Measurements from ENCODE around the gene TBC1D5.

TBC1D5 gene

GRCh38 chr3:17258823-17259436 lies 483.5 kb downstream of the TBC1D5 start:
- in situ Hi-C loops (cut with HindIII; ENCODE audit: low sequenced_read_pairs): no loop called here

GRCh38 chr3:17257269-17257668 lies 485.2 kb downstream of the TBC1D5 start:
- in situ Hi-C loops (cut with HindIII; ENCODE audit: low sequenced_read_pairs): no loop called here

GRCh38 chr3:17243621-17244020 lies 498.8 kb downstream of the TBC1D5 start:
- in situ Hi-C loops (cut with HindIII; ENCODE audit: low sequenced_read_pairs): no loop called here

GRCh38 chr3:17239417-17239816 lies 503.0 kb downstream of the TBC1D5 start:
- in situ Hi-C loops (cut with HindIII; ENCODE audit: low sequenced_read_pairs): no loop called here

GRCh38 chr3:17238023-17238422 lies 504.4 kb downstream of the TBC1D5 start:
- in situ Hi-C loops (cut with HindIII; ENCODE audit: low sequenced_read_pairs): no loop called here

- in situ Hi-C loops (cut with HindIII; ENCODE audit: low sequenced_read_pairs): no loop called here
These were observed 507.1 kb downstream of the TBC1D5 start for GRCh38 chr3:17235310-17235709.

- in situ Hi-C loops (cut with HindIII; ENCODE audit: low sequenced_read_pairs): no loop called here
These were observed 508.0 kb downstream of the TBC1D5 start for GRCh38 chr3:17234382-17234781.

GRCh38 chr3:17233398-17233800 lies 509.0 kb downstream of the TBC1D5 start:
- in situ Hi-C loops (cut with HindIII; ENCODE audit: low sequenced_read_pairs): no loop called here

- in situ Hi-C loops (cut with HindIII; ENCODE audit: low sequenced_read_pairs): no loop called here
These were observed 510.0 kb downstream of the TBC1D5 start for GRCh38 chr3:17232442-17232841.

- in situ Hi-C loops (cut with HindIII; ENCODE audit: low sequenced_read_pairs): no loop called here
These were observed 510.7 kb downstream of the TBC1D5 start for GRCh38 chr3:17231537-17232261.

- in situ Hi-C loops (cut with HindIII; ENCODE audit: low sequenced_read_pairs): no loop called here
These were observed 515.0 kb downstream of the TBC1D5 start for GRCh38 chr3:17227472-17227871.

GRCh38 chr3:17221529-17221928 lies 520.9 kb downstream of the TBC1D5 start:
- in situ Hi-C loops (cut with HindIII; ENCODE audit: low sequenced_read_pairs): no loop called here

GRCh38 chr3:17219593-17219992 lies 522.8 kb downstream of the TBC1D5 start:
- in situ Hi-C loops (cut with HindIII; ENCODE audit: low sequenced_read_pairs): no loop called here

- in situ Hi-C loops (cut with HindIII; ENCODE audit: low sequenced_read_pairs): no loop called here
These were observed 523.8 kb downstream of the TBC1D5 start for GRCh38 chr3:17218587-17218986.

- in situ Hi-C loops (cut with HindIII; ENCODE audit: low sequenced_read_pairs): no loop called here
These were observed 524.8 kb downstream of the TBC1D5 start for GRCh38 chr3:17217588-17217987.

GRCh38 chr3:17213102-17213501 lies 529.3 kb downstream of the TBC1D5 start:
- in situ Hi-C loops (cut with HindIII; ENCODE audit: low sequenced_read_pairs): no loop called here

GRCh38 chr3:17207979-17208378 lies 534.5 kb downstream of the TBC1D5 start:
- in situ Hi-C loops (cut with HindIII; ENCODE audit: low sequenced_read_pairs): no loop called here

GRCh38 chr3:17207019-17207418 lies 535.4 kb downstream of the TBC1D5 start:
- in situ Hi-C loops (cut with HindIII; ENCODE audit: low sequenced_read_pairs): no loop called here

- in situ Hi-C loops (cut with HindIII; ENCODE audit: low sequenced_read_pairs): no loop called here
These were observed 538.3 kb downstream of the TBC1D5 start for GRCh38 chr3:17204049-17204650.

GRCh38 chr3:17201538-17201937 lies 540.9 kb downstream of the TBC1D5 start:
- in situ Hi-C loops (cut with HindIII; ENCODE audit: low sequenced_read_pairs): no loop called here

- in situ Hi-C loops (cut with HindIII; ENCODE audit: low sequenced_read_pairs): no loop called here
These were observed 546.4 kb downstream of the TBC1D5 start for GRCh38 chr3:17195856-17196604.

Data from DLD1 (cell line).